GM19351 (cell line): ENCODE results near the gene EXOC7.
"Not testable (repeated sequence)": the region's sequence is repeated elsewhere in the genome, so short reads cannot be mapped to it uniquely, and the experiment has no call there.

Experiments
- ATAC-seq: cut with Tn5 transposase; IDR thresholded peaks from one replicate; pipeline ENCODE4 v1.9.1; 2021; ENCODE audit warnings: mild to moderate bottlenecking, moderate library complexity; ENCODE audit not compliant: unreplicated experiment

EXOC7 gene

GRCh38 chr17:76088868-76089576 is 14.6 kb downstream of the EXOC7 start:
- no peak for ATAC-seq

- ATAC-seq, result no peak
Observed at GRCh38 chr17:76088041-76088867, 15.3 kb downstream of the EXOC7 start.

- ATAC-seq, result no peak
Observed at GRCh38 chr17:76087531-76087930, 16.1 kb downstream of the EXOC7 start.

- ATAC-seq, result no peak
Observed at GRCh38 chr17:76086384-76086783, 17.2 kb downstream of the EXOC7 start.

GRCh38 chr17:76085731-76086366 is 17.7 kb downstream of the EXOC7 start:
- ATAC-seq, result no peak

- no peak for ATAC-seq
Observed at GRCh38 chr17:76085066-76085730, 18.4 kb downstream of the EXOC7 start.

GRCh38 chr17:76083536-76084182 is 19.9 kb downstream of the EXOC7 start:
- no peak for ATAC-seq

GRCh38 chr17:76082326-76083251 is 21.0 kb downstream of the EXOC7 start:
- no peak for ATAC-seq

- ATAC-seq, result no peak
Observed at GRCh38 chr17:76081295-76082210, 22.0 kb downstream of the EXOC7 start.

- ATAC-seq, result no peak
Observed at GRCh38 chr17:76080768-76081287, 22.8 kb downstream of the EXOC7 start.

- ATAC-seq, result no peak
Observed at GRCh38 chr17:76079956-76080767, 23.4 kb downstream of the EXOC7 start.

- ATAC-seq, result no peak
Observed at GRCh38 chr17:76079535-76079955, 24.0 kb downstream of the EXOC7 start.

GRCh38 chr17:76078860-76079534 is 24.6 kb downstream of the EXOC7 start, which contains the start of gene ZACN:
ZACN (plus strand) TSS chr17:76079182; CDS start chr17:76079265, 83 bp downstream.
- ATAC-seq, result no peak

GRCh38 chr17:76078370-76078769 is 25.2 kb downstream of the EXOC7 start:
- not testable (repeated sequence) for ATAC-seq

- ATAC-seq, result no peak
Observed at GRCh38 chr17:76077584-76078110, 25.9 kb downstream of the EXOC7 start.

- ATAC-seq, result no peak
Observed at GRCh38 chr17:76076765-76077583, 26.6 kb downstream of the EXOC7 start.
